ENCODE data around the gene ZCCHC3.

The ZCCHC3 gene

GRCh38 chr20:259981-260380 lies 37.4 kb upstream of the ZCCHC3 start:
- DNase-seq (ENCODE audit: low spot score) = no peak
- TF ChIP-seq CTCF (IDR thresholded peaks at IDR 0.05; ENCODE audit: extremely low read depth, missing control alignments) = no peak

GRCh38 chr20:263701-264100 lies 33.7 kb upstream of the ZCCHC3 start:
- TF ChIP-seq CTCF (IDR thresholded peaks at IDR 0.05; ENCODE audit: extremely low read depth, missing control alignments) = no peak
- no peak for DNase-seq (ENCODE audit: low spot score)

- TF ChIP-seq CTCF (IDR thresholded peaks at IDR 0.05; ENCODE audit: extremely low read depth, missing control alignments) = peak; percentile 83
- peak; percentile 90 for DNase-seq (ENCODE audit: low spot score)
Measured at GRCh38 chr20:266596-267562, 30.5 kb upstream of the ZCCHC3 start.

- DNase-seq (ENCODE audit: low spot score) = no peak
- no peak for TF ChIP-seq CTCF (IDR thresholded peaks at IDR 0.05; ENCODE audit: extremely low read depth, missing control alignments)
Measured at GRCh38 chr20:270517-270916, 26.9 kb upstream of the ZCCHC3 start.

- no peak for DNase-seq (ENCODE audit: low spot score)
- TF ChIP-seq CTCF (IDR thresholded peaks at IDR 0.05; ENCODE audit: extremely low read depth, missing control alignments) = no peak
Measured at GRCh38 chr20:271069-271468, 26.3 kb upstream of the ZCCHC3 start.

- no peak for DNase-seq (ENCODE audit: low spot score)
- no peak for TF ChIP-seq CTCF (IDR thresholded peaks at IDR 0.05; ENCODE audit: extremely low read depth, missing control alignments)
Measured at GRCh38 chr20:271528-271927, 25.8 kb upstream of the ZCCHC3 start.

GRCh38 chr20:272718-273117 lies 24.7 kb upstream of the ZCCHC3 start:
- no peak for DNase-seq (ENCODE audit: low spot score)
- no peak for TF ChIP-seq CTCF (IDR thresholded peaks at IDR 0.05; ENCODE audit: extremely low read depth, missing control alignments)

Data from GM20000 (cell line).